GM21528 (cell line): ENCODE results near the gene SNRNP35.
"Not testable (repeated sequence)": the region's sequence is repeated elsewhere in the genome, so short reads cannot be mapped to it uniquely, and the experiment has no call there.

ENCODE experiments used
- ATAC-seq: cut with Tn5 transposase; IDR thresholded peaks from one replicate; pipeline ENCODE4 v1.9.1; 2021; ENCODE audit warnings: mild to moderate bottlenecking, moderate library complexity; ENCODE audit not compliant: unreplicated experiment, low FRiP score

SNRNP35 gene

DNA sequence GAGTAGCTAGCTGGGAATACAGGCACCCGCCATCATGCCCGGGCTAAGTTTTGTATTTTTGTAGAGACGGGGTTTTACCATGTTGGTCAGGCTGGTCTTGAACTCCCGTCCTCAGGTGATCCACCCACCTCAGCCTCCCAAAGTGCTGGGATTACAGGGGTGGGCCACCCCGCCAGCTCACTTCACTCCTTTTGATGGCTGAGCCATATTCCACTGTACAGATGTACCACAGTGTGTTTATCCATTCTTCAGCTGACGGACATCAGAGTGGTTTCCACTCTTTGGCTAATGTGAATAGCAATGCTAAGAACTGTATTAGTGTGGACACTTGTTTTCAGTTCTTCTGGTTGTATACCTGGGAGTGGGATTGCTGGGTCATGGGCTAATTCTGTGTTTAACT, 29.5 kb downstream of the SNRNP35 start:
- no peak for ATAC-seq

DNA sequence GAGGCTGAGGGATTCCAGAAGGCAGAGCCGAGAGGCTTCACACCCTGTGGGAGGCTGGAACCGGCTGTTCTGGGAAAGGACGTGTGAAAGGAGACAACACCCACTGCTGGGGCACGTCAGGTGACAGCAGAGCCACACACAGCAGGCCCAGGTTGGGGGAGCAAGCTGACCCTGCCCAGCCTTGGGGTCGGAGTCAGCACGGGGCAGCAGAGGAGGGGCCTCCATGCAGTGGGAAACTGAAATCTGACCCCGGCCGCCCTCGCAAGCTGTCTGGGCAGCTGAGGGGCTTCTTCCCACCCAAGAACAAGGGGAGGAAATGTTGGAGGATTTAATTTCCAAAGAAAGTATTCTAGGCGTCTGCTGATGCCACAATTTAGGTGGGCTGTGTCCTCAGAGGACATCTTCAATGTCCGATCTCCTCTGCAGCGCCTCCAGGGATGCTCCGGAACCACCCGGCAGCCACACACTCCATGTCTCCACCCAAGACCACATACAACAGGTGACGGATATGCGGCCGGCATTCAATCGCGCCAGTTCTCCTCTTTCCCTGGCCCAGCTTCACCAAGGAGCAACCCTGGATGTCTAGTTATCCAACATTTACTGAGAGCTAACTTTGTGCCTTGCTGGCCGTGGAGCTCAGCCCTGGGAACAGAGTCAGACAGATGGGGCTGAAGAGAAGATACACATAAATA, 30.7 kb downstream of the SNRNP35 start:
- no peak for ATAC-seq

GRCh38 chr12:123489580-123489979, 31.6 kb downstream of the SNRNP35 start:
- ATAC-seq, result no peak

GRCh38 chr12:123490089-123490488, 32.1 kb downstream of the SNRNP35 start:
- ATAC-seq, result no peak

DNA sequence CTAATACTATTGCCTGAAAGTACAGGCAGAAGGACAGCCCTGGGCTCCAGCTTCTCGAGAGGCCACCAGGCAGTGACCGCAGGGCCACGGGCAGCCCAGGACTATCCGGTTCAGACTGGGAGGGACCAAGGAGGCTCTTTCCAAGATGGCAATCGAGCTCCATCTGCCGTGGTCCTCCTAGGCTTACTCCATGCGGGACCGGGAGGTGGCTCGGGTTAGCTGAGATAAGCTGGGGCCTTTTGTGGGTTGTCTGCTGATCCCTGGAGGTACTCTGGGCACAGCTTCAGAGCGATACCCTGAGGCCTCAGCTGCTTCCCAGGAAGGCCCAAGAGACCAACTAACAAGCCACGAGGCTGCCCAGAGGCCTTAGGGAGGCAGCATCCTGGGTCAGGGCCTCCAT, 33.1 kb downstream of the SNRNP35 start:
- ATAC-seq, result no peak

DNA sequence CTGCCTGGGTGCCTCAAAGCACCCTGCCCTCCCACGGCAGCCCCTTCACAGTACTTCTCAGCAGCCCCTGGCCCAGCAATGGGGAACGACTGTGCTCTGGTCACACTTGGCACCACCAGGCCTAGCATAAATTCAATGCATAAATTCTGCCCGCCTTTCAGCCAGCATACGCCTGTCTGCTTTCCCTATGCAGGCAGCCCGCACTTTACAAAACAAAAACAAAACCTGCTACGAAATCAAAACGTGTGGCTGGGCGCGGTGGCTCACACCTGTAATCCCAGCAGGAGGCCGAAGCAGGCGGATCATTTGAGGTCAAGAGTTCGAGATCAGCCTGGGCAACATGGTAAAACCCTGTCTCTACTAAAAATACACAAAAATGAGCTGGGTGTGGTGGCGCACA, 33.5 kb downstream of the SNRNP35 start:
- ATAC-seq, result no peak

- not testable (repeated sequence) for ATAC-seq
Measured at GRCh38 chr12:123492339-123493039, 34.5 kb downstream of the SNRNP35 start.

DNA sequence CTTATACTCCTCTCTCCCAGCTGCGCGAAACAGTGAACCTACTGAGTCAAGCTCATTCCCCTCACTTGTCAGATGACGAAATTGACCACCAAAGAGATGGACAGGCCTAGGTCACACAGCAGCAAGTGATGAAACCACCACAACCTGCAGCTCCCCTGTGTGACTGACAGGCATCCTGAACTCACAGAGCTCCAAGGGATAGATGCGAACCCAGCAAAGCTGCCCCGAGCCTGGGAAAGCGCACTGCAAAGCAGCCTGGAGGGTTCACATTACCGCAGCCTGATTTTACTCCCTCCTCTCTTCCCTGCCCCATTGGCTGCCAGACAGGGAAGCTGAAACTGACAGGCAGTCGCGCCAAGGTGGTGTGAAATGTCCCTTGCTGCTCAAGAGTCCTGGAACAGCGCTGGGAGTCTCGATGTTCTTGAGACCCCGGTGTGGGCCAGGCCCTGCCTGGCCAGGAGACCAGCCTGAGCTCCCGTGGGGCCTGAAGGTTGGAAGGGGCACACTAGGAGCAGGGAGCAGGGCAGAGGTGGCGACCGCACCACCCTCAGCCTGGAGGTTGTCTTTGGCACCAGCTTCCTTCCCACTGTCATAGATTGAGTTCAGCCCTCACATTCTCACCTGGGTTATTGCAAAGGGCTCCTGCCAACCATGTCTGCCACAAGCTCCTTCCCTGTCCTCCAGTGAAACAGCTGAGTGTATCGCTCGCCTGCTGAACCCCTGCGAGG, 36.3 kb downstream of the SNRNP35 start:
- no peak for ATAC-seq

DNA sequence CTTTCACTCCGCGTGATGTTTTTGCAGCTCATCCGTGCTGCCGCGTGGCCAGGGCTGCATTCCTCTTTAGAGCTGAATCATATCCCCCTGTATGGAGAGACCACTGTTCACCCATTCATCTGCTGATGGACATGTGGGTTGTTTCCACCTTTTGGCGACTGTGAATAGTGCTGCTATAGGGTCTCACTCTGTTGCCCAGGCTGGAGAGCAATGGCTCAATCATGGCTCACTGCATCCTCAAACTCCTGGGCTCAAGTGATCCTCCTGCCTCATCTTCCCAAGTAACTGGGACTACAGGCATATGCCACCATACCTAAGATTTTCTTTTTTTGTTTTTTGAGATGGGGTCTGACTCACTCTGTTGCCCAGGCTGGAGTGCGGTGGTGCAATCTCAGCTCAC, 39.1 kb downstream of the SNRNP35 start:
- ATAC-seq, result no peak

GRCh38 chr12:123498126-123498825, 40.3 kb downstream of the SNRNP35 start:
- ATAC-seq, result no peak

DNA sequence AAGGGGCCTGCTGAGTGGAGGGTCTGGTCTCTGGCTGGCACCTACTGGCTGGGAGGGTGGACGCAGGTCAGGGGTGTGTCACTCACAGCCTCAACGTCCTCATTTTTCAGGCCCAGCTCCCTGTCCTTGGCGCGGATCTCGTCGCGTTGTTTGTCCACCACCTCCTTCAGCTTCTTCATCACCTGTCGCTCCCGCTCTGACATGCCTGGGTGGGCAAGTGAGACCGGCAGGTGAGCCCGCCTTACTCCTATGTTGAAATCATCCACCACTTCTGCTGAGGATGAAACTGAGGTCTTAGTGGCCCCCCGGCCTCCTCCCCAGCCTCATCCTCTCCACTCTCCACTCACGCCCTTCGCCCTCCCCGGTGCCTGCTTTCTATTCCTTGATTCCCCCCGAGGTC, 41.4 kb downstream of the SNRNP35 start:
- ATAC-seq, result no peak

GRCh38 chr12:123502163-123502704, 44.3 kb downstream of the SNRNP35 start:
- ATAC-seq, result no peak

GRCh38 chr12:123506059-123506842, 48.3 kb downstream of the SNRNP35 start:
- no peak for ATAC-seq

- ATAC-seq, result no peak
Measured at GRCh38 chr12:123506843-123507236, 48.9 kb downstream of the SNRNP35 start.

- ATAC-seq, result no peak
Measured at GRCh38 chr12:123512838-123513665, 55.1 kb downstream of the SNRNP35 start.

DNA sequence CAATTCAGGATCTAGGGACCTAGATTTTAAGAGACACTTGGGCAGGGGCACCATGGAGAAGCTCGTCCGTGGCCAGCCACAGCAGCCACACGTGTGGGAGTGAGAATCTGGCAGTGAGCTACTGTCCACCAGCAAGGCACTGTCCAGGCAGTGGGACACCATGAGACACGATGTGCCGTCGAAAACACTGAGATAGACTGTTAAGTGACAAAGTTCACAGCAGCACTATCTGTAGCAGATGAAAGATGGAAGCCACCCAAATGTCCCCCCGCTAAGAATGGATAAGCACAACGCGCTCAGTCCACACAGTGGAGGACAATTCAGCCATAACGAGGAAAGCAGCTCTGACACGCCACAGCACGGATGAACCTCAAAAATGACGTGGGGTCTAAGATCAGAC, 55.9 kb downstream of the SNRNP35 start:
- no peak for ATAC-seq

GRCh38 chr12:123514582-123515221, 56.8 kb downstream of the SNRNP35 start:
- not testable (repeated sequence) for ATAC-seq

DNA sequence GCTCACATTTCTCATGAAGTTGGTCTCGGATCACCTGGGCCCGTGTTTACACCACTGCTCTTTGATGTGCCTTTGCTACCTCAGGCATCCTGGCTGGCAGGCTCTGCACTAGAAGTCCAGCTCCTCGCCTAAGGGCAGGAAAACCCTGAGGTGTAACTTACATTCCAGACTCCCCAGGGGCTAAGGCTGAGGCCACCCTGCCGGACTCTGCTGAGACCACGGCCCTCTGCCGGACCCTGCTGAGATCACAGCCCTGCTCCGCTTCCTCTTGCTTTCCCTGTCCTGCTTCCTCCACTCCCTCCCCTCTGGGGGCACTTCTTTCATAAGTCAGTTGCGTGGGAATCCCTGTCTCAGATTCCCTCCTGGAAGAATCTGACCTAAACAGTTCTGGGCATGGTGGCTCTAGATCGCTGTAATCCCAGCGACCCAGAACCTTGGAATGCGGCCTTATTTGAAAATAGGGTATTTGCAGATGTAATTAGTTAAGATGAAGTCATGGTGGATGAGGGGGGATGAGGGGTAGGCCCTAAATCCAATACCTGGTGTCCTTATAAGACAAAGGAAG, 58.4 kb downstream of the SNRNP35 start:
- ATAC-seq, result no peak
